Suprapubic skin (tissue), 3 donors: Measurements from ENCODE around the gene YKT6.

ENCODE experiments used
- CTCF ChIP-seq, 2 donors: fragments of 200-600 bp in 1 of 2; fragments of 450-650 bp in 1 of 2; sonication (generic) in 1 of 2; IDR thresholded peaks; one replicate each; pipeline ENCODE4 v1.5.1; 2016 to 2019; ENCODE audit warnings: antibody characterized with exemption in 2 of 2, mild to moderate bottlenecking in 1 of 2, moderate library complexity in 1 of 2
- EP300 ChIP-seq: sonication (generic); formaldehyde crosslinking; IDR thresholded peaks from one replicate; pipeline ENCODE4 v1.6.1; 2017; ENCODE audit warnings: antibody characterized with exemption
- POLR2A ChIP-seq, 2 donors: fragments of 450-650 bp; IDR thresholded peaks; one replicate each; pipeline ENCODE4 v1.6.1; 2017; ENCODE audit warnings: antibody characterized with exemption in 2 of 2, mild to moderate bottlenecking in 2 of 2, moderate library complexity in 2 of 2

DNA sequence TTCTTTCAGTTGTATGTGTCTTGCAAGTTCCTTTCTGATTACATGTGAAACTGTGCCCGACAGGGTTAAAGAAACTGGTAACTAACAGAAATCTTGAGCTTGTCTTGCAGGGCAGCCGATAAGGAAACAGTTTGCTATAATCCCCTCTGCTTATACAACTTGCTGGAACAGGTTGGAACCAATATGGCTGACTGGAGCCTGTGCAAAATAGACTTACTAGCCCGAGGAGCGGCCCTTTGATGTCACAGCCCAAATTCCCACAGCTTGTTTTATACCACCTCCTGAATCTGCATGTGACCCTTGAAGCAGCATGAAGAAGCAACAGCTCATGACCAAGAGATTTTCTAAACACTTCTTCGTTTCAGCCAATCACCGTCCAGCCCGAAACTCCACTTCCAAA, 3.3 kb upstream of the YKT6 start:
- TF ChIP-seq CTCF (IDR thresholded peaks at IDR 0.05) (no peak), POLR2A (IDR thresholded peaks at IDR 0.05) (no peak), EP300 (no peak)
